Measurements from ENCODE around the gene PELI1. TPM values are rescaled to one million over a fixed set of nuclear protein-coding genes. Genes with fewer than 3 reads are reported as not detected.

PELI1 gene
- total RNA-seq, 1 experiment from 2014 or later = 53.5 TPM

- no peak for TF ChIP-seq ZNF423 (CRISPR knock-in tag; IDR thresholded peaks at IDR 0.05)
- no peak for TF ChIP-seq ZNF121 (CRISPR knock-in tag; IDR thresholded peaks at IDR 0.05)
- no peak for TF ChIP-seq ESRRA (CRISPR knock-in tag; IDR thresholded peaks at IDR 0.05; ENCODE audit: borderline replicate concordance)
- no peak for TF ChIP-seq NR3C1 (CRISPR knock-in tag; conservative IDR thresholded peaks at IDR 0.05; ENCODE audit: low read depth)
- no peak for TF ChIP-seq ZBTB21 (CRISPR knock-in tag; IDR thresholded peaks at IDR 0.05; ENCODE audit: borderline replicate concordance)
These were observed 35.5 kb downstream of the PELI1 start (continued) for GRCh38 chr2:64108666-64109241.

GRCh38 chr2:64106481-64106880 lies 37.7 kb downstream of the PELI1 start:
- POLR2A ChIA-PET = interaction anchor here (0.8 kb wide), 1 partner anchor 275 kb away, joined by 5 read pairs; no protein-coding TSS in a partner anchor
- peaks cover 20% of the 10 kb centered on the region for H3K36me3 Mint-ChIP-seq
- H3K9me3 Mint-ChIP-seq = no peaks in the 10 kb centered on the region
- no peak for TF ChIP-seq ZNF396 (CRISPR knock-in tag; IDR thresholded peaks at IDR 0.05; ENCODE audit: borderline replicate concordance)
- H3K27ac Mint-ChIP-seq = no peak overlapping the region
- CTCF ChIA-PET = interaction anchor here (1.2 kb wide), 1 partner anchor 221 kb away, joined by 3 read pairs; no protein-coding TSS in a partner anchor
- DNase-seq (ENCODE audit: low spot score) = no peak
- no peak for ATAC-seq
- no peaks in the 10 kb centered on the region for H3K27me3 Mint-ChIP-seq (ENCODE audit: low read depth)
- peaks cover 9% of the 10 kb centered on the region for H3K4me1 Mint-ChIP-seq
- H3K4me3 Mint-ChIP-seq = no peak overlapping the region

- TF ChIP-seq ZNF425 (CRISPR knock-in tag; conservative IDR thresholded peaks at IDR 0.05) (no peak), ARID4B (CRISPR knock-in tag; IDR thresholded peaks at IDR 0.05; ENCODE audit: borderline replicate concordance) (no peak), MXD4 (CRISPR knock-in tag; IDR thresholded peaks at IDR 0.05; ENCODE audit: borderline replicate concordance) (no peak), GABPB1 (CRISPR knock-in tag; IDR thresholded peaks at IDR 0.05) (no peak), IRF2 (CRISPR knock-in tag; IDR thresholded peaks at IDR 0.05; ENCODE audit: borderline replicate concordance, low read depth) (no peak), HMGA2 (CRISPR knock-in tag; IDR thresholded peaks at IDR 0.05) (no peak), NR3C1 (CRISPR knock-in tag; conservative IDR thresholded peaks at IDR 0.05; ENCODE audit: low read depth) (no peak), MLX (CRISPR knock-in tag; IDR thresholded peaks at IDR 0.05) (no peak), ZNF232 (CRISPR knock-in tag; IDR thresholded peaks at IDR 0.05) (no peak), ATF2 (CRISPR knock-in tag; IDR thresholded peaks at IDR 0.05; ENCODE audit: borderline replicate concordance, low read depth) (no peak), ELF4 (CRISPR knock-in tag; IDR thresholded peaks at IDR 0.05; ENCODE audit: low read depth) (no peak), SOX15 (CRISPR knock-in tag; IDR thresholded peaks at IDR 0.05) (no peak), AR (CRISPR knock-in tag; IDR thresholded peaks at IDR 0.05) (no peak)
- H3K27me3 Mint-ChIP-seq (ENCODE audit: low read depth) = no peaks in the 10 kb centered on the region
- peaks cover 9% of the 10 kb centered on the region for H3K4me1 Mint-ChIP-seq
- CTCF ChIA-PET = interaction anchor here (1.0 to 1.2 kb wide), 2 partner anchors 222 to 382 kb away, joined by 3 read pairs; no protein-coding TSS in a partner anchor
- peak overlapping the region; percentile 51 for H3K27ac Mint-ChIP-seq
- no peak for DNase-seq (ENCODE audit: low spot score)
- POLR2A ChIA-PET = interaction anchor here (0.8 kb wide), 1 partner anchor 276 kb away, joined by 5 read pairs; no protein-coding TSS in a partner anchor
- H3K9me3 Mint-ChIP-seq = no peaks in the 10 kb centered on the region
- H3K36me3 Mint-ChIP-seq = peaks cover 20% of the 10 kb centered on the region
- H3K4me3 Mint-ChIP-seq = no peak overlapping the region
- ATAC-seq = no peak
These were observed 38.4 kb downstream of the PELI1 start for GRCh38 chr2:64105670-64106461.

All from WTC11 (cell line).